Measurements from ENCODE around the gene RNASE1. TPM values are rescaled to one million over a fixed set of nuclear protein-coding genes. Genes with fewer than 3 reads are reported as not detected.
A peak's percentile ranks its signal among the peaks of the same experiment; 100 is the strongest.
"Not testable (repeated sequence)": the region's sequence is repeated elsewhere in the genome, so short reads cannot be mapped to it uniquely, and the experiment has no call there.

The RNASE1 gene
- total and polyA plus RNA-seq, 4 donors: 50.2 to 223 (median 88.1) TPM

DNA sequence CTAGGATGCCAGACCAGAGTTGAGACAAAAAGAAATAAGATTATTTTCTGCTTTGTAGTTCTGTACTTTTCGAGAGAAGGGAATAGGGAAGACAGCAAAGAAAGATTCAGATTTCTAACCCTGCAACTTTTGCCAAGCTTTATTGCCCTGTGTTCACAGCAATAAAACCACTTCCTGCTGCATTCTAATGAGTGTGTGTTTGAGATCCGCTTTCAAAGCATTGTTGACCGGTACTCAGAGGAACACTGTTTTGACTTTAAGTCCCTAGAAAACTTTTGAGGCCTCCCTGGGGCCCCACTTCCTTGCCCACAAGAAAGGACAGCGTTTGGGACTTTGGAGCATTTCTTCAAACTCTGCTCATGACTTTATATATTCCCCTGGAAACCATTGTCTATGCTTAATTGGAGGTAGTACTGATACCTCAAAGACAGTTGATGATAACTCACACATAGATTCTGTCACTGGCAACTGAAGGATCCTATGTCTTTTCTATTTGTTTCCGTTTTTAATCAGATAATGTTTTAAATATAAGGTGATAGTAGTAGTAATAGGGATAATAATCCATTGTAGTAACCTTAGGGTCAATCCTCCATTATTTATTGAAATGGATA, 20.3 kb downstream of the RNASE1 start:
- Histone ChIP-seq H3K4me3 (ENCODE audit: low read depth, low read length) (no peak overlapping the region), H3K36me3 (ENCODE audit: control insufficient read depth, insufficient read depth, low read length) (no peaks in the 10 kb centered on the region), H3K4me1 (ENCODE audit: control insufficient read depth, insufficient read depth, low read length) (peaks cover 4% of the 10 kb centered on the region), H3K27me3 (ENCODE audit: control insufficient read depth, insufficient read depth, low read length) (no peaks in the 10 kb centered on the region), H3K9me3 (ENCODE audit: control insufficient read depth, insufficient read depth, low read length) (no peaks in the 10 kb centered on the region), H3K27ac (ENCODE audit: low read depth, low read length) (no peak overlapping the region)
- peak in 1 of 6 donors; percentile 60 for DNase-seq (ENCODE audit: low read depth in 4 of 6, low spot score in 6 of 6)
- 0% methylated on average over 2 of the region's 5 CpGs for WGBS (ENCODE audit: insufficient coverage)

DNA sequence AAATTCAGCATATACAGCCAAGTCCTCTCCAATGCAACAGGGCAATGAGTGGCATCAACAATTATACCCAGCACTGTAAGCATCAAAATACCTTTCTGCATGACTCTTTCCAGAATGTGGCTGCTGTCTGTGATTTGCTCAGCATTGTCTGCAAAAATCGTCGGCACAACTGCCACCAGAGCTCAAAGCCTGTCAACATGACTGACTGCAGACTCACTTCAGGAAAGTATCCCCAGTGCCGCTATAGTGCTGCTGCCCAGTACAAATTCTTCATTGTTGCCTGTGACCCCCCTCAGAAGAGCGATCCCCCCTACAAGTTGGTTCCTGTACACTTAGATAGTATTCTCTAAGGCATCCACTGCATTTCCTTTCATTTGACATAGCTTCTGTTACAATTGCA, 20.8 kb downstream of the RNASE1 start:
- Histone ChIP-seq H3K27ac (ENCODE audit: low read depth, low read length) (no peak overlapping the region), H3K36me3 (ENCODE audit: control insufficient read depth, insufficient read depth, low read length) (no peaks in the 10 kb centered on the region), H3K4me1 (ENCODE audit: control insufficient read depth, insufficient read depth, low read length) (peaks cover 4% of the 10 kb centered on the region), H3K27me3 (ENCODE audit: control insufficient read depth, insufficient read depth, low read length) (no peaks in the 10 kb centered on the region), H3K9me3 (ENCODE audit: control insufficient read depth, insufficient read depth, low read length) (no peaks in the 10 kb centered on the region), H3K4me3 (ENCODE audit: low read depth, low read length) (no peak overlapping the region)
- WGBS (ENCODE audit: insufficient coverage): 11% methylated on average over 4 of the region's 4 CpGs
- peak in 1 of 6 donors; percentile 18 for DNase-seq (ENCODE audit: low read depth in 4 of 6, low spot score in 6 of 6)

DNA sequence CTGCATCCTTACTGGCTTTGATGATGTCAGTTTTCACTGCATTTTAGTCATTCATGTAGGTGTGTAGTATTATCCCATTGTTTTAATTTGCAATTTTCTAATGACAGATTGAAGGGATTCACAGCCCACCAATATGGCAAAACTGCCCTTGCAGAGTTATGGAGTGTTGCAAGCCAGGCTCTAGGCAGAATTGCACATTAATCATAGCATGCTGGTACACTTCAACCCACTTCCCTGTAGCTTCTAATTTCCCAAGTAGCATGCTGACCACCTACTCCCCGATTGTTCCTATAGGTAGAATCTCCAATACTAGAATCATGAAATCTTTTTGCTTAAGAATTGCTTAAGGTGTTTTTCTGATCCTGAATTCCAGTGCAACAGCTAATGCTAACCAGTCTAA, 26.7 kb downstream of the RNASE1 start:
- no peak overlapping the region for H3K27ac ChIP-seq (ENCODE audit: low read depth, low read length)
- WGBS (ENCODE audit: insufficient coverage): no CpG with 5 or more reads among the region's 1 CpG
- H3K27me3 ChIP-seq (ENCODE audit: control insufficient read depth, insufficient read depth, low read length): no peaks in the 10 kb centered on the region
- no peaks in the 10 kb centered on the region for H3K36me3 ChIP-seq (ENCODE audit: control insufficient read depth, insufficient read depth, low read length)
- no peaks in the 10 kb centered on the region for H3K9me3 ChIP-seq (ENCODE audit: control insufficient read depth, insufficient read depth, low read length)
- DNase-seq (ENCODE audit: low read depth in 4 of 6, low spot score in 6 of 6): no peak
- H3K4me1 ChIP-seq (ENCODE audit: control insufficient read depth, insufficient read depth, low read length): no peaks in the 10 kb centered on the region
- H3K4me3 ChIP-seq (ENCODE audit: low read depth, low read length): no peak overlapping the region

DNA sequence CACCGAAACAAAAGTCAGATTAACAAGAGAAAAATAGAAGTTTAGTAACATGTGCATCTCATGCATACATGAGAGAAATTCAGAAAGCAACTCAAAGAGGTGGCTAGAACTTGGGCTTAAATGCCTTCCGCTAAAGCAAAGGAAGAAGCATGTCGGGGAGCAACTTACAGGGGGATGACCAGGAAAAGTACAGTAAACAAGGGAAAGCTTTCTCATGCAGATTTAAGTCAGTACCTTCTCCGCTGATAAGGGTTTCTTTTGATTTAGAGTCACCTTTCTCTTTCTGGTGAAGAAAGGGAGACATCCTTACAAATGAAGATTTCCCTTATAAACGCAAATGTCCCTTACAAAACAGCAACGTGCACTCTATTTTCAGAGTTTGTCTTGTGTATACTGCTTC, 27.6 kb downstream of the RNASE1 start:
- no peaks in the 10 kb centered on the region for H3K9me3 ChIP-seq (ENCODE audit: control insufficient read depth, insufficient read depth, low read length)
- 54% methylated on average over 2 of the region's 6 CpGs for WGBS (ENCODE audit: insufficient coverage)
- no peak for DNase-seq (ENCODE audit: low read depth in 4 of 6, low spot score in 6 of 6)
- no peaks in the 10 kb centered on the region for H3K4me1 ChIP-seq (ENCODE audit: control insufficient read depth, insufficient read depth, low read length)
- H3K27ac ChIP-seq (ENCODE audit: low read depth, low read length): no peak overlapping the region
- no peak overlapping the region for H3K4me3 ChIP-seq (ENCODE audit: low read depth, low read length)
- no peaks in the 10 kb centered on the region for H3K27me3 ChIP-seq (ENCODE audit: control insufficient read depth, insufficient read depth, low read length)
- H3K36me3 ChIP-seq (ENCODE audit: control insufficient read depth, insufficient read depth, low read length): no peaks in the 10 kb centered on the region

DNA sequence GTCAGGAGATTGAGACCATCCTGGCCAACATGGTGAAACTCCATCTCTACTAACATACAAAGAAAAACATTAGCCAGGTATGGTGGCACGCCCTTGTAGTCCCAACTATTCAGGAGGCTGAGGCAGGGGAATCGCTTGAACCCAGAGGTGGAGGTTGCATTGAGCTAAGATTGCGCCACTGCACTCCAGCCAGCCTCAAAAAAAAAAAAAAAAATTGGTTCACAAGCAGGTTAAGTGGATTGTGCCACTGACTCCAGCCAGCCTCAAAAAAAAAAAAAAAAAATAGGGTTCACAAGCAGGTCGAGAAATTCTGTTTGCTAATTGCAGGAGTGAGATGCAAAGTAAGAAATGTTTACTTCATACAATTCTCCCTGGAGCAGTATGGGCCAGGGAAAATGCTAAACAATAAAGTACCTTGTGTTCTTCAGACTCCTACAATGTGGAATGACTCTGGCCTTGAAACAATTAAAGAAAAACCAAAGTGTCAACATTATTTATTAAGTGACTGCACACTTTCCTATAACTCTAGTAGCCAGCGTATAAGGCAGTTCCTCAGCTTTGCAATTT, 28.3 kb downstream of the RNASE1 start:
- 92% methylated on average over 2 of the region's 5 CpGs for WGBS (ENCODE audit: insufficient coverage)
- Histone ChIP-seq H3K27me3 (ENCODE audit: control insufficient read depth, insufficient read depth, low read length) (no peaks in the 10 kb centered on the region), H3K36me3 (ENCODE audit: control insufficient read depth, insufficient read depth, low read length) (no peaks in the 10 kb centered on the region), H3K4me1 (ENCODE audit: control insufficient read depth, insufficient read depth, low read length) (no peaks in the 10 kb centered on the region), H3K9me3 (ENCODE audit: control insufficient read depth, insufficient read depth, low read length) (no peaks in the 10 kb centered on the region), H3K4me3 (ENCODE audit: low read depth, low read length) (no peak overlapping the region), H3K27ac (ENCODE audit: low read depth, low read length) (no peak overlapping the region)
- no peak for DNase-seq (ENCODE audit: low read depth in 4 of 6, low spot score in 6 of 6)

DNA sequence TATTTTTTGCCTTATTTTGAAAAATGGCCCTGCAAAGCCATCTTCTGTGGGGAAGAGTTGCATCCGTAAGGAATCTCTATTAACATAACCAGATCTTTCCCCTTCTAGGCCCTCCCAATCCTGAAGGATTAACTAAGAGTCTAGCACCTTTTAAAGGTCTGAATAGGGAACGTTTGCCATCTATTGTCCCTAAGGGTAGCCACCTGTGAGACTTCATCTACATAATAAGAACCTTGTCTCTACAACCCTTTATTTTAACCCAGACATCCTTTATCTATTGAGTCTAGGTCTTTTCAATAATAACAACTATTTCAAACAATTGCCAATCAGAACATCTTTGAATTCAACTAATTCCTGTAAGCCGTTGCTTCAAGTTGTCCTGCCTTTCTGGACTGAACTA, 30.0 kb downstream of the RNASE1 start:
- 67% methylated on average over 1 of the region's 3 CpGs for WGBS (ENCODE audit: insufficient coverage)
- no peak for DNase-seq (ENCODE audit: low read depth in 4 of 6, low spot score in 6 of 6)
- H3K4me1 ChIP-seq (ENCODE audit: control insufficient read depth, insufficient read depth, low read length): no peaks in the 10 kb centered on the region
- no peaks in the 10 kb centered on the region for H3K27me3 ChIP-seq (ENCODE audit: control insufficient read depth, insufficient read depth, low read length)
- no peaks in the 10 kb centered on the region for H3K36me3 ChIP-seq (ENCODE audit: control insufficient read depth, insufficient read depth, low read length)
- no peak overlapping the region for H3K4me3 ChIP-seq (ENCODE audit: low read depth, low read length)
- no peaks in the 10 kb centered on the region for H3K9me3 ChIP-seq (ENCODE audit: control insufficient read depth, insufficient read depth, low read length)
- no peak overlapping the region for H3K27ac ChIP-seq (ENCODE audit: low read depth, low read length)

DNA sequence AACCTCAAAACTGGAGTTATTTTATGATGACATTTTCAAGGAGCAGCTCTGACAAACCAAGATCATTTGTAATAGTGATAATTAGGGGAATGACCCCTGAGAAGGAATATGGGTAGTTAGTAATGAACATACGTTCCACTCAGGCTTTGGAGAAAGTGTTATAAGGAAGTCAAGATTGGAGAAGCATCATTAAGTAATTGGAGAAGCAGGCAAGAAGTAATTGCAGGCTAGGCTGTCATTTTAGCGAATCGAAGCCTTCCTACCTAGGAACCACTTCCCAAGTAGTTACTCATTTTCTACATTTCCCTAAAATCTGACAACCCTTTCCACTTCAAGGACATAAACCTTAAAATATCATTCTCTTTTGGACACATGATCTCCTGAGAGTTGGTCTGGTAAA, 33.2 kb downstream of the RNASE1 start:
- Histone ChIP-seq H3K27me3 (ENCODE audit: control insufficient read depth, insufficient read depth, low read length) (no peaks in the 10 kb centered on the region), H3K36me3 (ENCODE audit: control insufficient read depth, insufficient read depth, low read length) (no peaks in the 10 kb centered on the region), H3K9me3 (ENCODE audit: control insufficient read depth, insufficient read depth, low read length) (no peaks in the 10 kb centered on the region), H3K4me3 (ENCODE audit: low read depth, low read length) (no peak overlapping the region), H3K27ac (ENCODE audit: low read depth, low read length) (no peak overlapping the region), H3K4me1 (ENCODE audit: control insufficient read depth, insufficient read depth, low read length) (no peaks in the 10 kb centered on the region)
- 75% methylated on average over 1 of the region's 3 CpGs for WGBS (ENCODE audit: insufficient coverage)
- no peak for DNase-seq (ENCODE audit: low read depth in 4 of 6, low spot score in 6 of 6)

DNA sequence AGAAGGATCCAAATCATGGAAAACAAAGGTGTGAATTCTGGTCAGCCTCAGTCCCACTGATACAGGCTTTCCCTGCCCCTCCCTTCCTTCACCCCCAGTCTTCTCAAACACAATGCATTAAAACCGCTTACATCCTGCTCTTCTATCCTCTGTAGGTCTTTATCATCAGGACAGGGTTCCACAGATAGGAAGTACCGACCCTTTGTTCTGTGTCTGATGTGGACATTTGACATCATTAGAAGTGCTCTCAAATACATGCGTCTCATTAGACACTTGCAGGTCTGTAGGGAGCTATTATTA, 34.1 kb downstream of the RNASE1 start:
- Histone ChIP-seq H3K27ac (ENCODE audit: low read depth, low read length) (no peak overlapping the region), H3K27me3 (ENCODE audit: control insufficient read depth, insufficient read depth, low read length) (no peaks in the 10 kb centered on the region), H3K36me3 (ENCODE audit: control insufficient read depth, insufficient read depth, low read length) (no peaks in the 10 kb centered on the region), H3K4me1 (ENCODE audit: control insufficient read depth, insufficient read depth, low read length) (no peaks in the 10 kb centered on the region), H3K9me3 (ENCODE audit: control insufficient read depth, insufficient read depth, low read length) (no peaks in the 10 kb centered on the region), H3K4me3 (ENCODE audit: low read depth, low read length) (no peak overlapping the region)
- WGBS (ENCODE audit: insufficient coverage): 90% methylated on average over 2 of the region's 3 CpGs
- no peak for DNase-seq (ENCODE audit: low read depth in 4 of 6, low spot score in 6 of 6)

DNA sequence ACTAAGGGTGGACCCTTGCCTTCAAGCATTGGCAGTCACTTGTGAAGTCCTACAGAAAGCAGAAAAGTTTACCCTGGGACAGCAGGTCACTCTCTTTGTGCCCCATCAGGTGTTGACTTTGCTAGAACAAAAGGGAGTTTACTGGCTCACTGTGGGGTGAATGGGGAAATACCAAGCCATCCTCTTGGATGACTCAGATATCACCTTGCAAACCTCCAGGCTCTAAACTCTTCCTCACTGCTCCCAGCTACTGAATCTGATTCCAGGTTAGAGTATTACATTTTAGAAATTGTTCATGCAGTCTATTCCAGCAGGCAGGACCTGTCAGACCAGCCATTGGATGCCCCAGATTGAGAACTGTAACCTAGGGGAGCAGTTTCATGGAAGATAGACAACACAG, 41.7 kb downstream of the RNASE1 start:
- Histone ChIP-seq H3K4me3 (ENCODE audit: low read depth, low read length) (no peak overlapping the region), H3K27me3 (ENCODE audit: control insufficient read depth, insufficient read depth, low read length) (no peaks in the 10 kb centered on the region), H3K27ac (ENCODE audit: low read depth, low read length) (no peak overlapping the region), H3K9me3 (ENCODE audit: control insufficient read depth, insufficient read depth, low read length) (no peaks in the 10 kb centered on the region), H3K36me3 (ENCODE audit: control insufficient read depth, insufficient read depth, low read length) (no peaks in the 10 kb centered on the region), H3K4me1 (ENCODE audit: control insufficient read depth, insufficient read depth, low read length) (no peaks in the 10 kb centered on the region)
- DNase-seq (ENCODE audit: low read depth in 4 of 6, low spot score in 6 of 6): no peak

DNA sequence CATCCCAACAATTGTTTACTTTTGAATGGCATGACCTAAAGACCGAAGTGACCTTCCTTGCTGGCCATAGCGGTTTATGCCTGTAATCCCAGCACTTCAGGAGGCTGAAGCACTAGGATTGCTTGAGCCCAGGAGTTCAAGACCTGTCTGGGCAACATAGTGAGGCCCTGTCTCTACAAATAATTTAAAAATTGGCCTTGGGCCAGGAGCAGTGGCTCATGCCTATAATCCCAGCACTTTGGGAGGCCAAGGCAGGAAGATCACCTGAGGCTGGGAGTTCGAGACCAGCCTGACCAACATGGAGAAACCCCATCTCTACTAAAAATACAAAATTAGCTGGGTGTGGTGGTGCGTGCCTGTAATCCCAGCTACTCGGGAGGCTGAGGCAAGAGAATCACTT, 43.2 kb downstream of the RNASE1 start:
- WGBS (ENCODE audit: insufficient coverage): 70% methylated on average over 2 of the region's 5 CpGs
- not testable (repeated sequence) for H3K36me3 ChIP-seq (ENCODE audit: control insufficient read depth, insufficient read depth, low read length); DNase-seq (ENCODE audit: low read depth in 4 of 6, low spot score in 6 of 6); H3K4me3 ChIP-seq (ENCODE audit: low read depth, low read length); H3K9me3 ChIP-seq (ENCODE audit: control insufficient read depth, insufficient read depth, low read length); H3K27ac ChIP-seq (ENCODE audit: low read depth, low read length); H3K4me1 ChIP-seq (ENCODE audit: control insufficient read depth, insufficient read depth, low read length); H3K27me3 ChIP-seq (ENCODE audit: control insufficient read depth, insufficient read depth, low read length)
